ENCODE data around the gene TRH. TPM values are rescaled to one million over a fixed set of nuclear protein-coding genes. Genes with fewer than 3 reads are reported as not detected.

TRH gene
- not detected in 5 replicates for total RNA-seq (2022; extraction: Qiagen RNA extraction; ENCODE audit: low read depth)

GRCh38 chr3:129974564-129974832 is at the start of gene TRH:
TRH (plus strand) TSS chr3:129974720; CDS start chr3:129975817, 1,097 bp downstream.

Other genes starting within 250 kb of the TRH start
- gene TMCC1, start 81.0 kb upstream of the TRH start, total RNA-seq (2022; extraction: Qiagen RNA extraction; ENCODE audit: low read depth): 7.6 to 18.4 TPM (median 13.6 TPM) in 5 replicates
- gene ALG1L2, start 107.1 kb downstream of the TRH start, total RNA-seq (2022; extraction: Qiagen RNA extraction; ENCODE audit: low read depth): not detected in 5 replicates

Measured in A549 treated with RU486 at 1 μM for 4 hours (cell line).